IgD-negative memory B cell (primary cell): ENCODE measurements around the gene HMCES. TPM values are rescaled to one million over a fixed set of nuclear protein-coding genes. Genes with fewer than 3 reads are reported as not detected.

Experiments
- H3K27ac Mint-ChIP-seq, 3 donors: one replicate each; pipeline ENCODE4 v1.8.0; 2020 to 2022; ENCODE audit warnings: mild to moderate bottlenecking in 3 of 3, mixed read lengths in 3 of 3, moderate library complexity in 1 of 3
- H3K27me3 Mint-ChIP-seq: one replicate; pipeline ENCODE4 v1.8.0; 2021; ENCODE audit warnings: mixed read lengths
- H3K36me3 Mint-ChIP-seq: one replicate; pipeline ENCODE4 v1.8.0; 2020; ENCODE audit warnings: mild to moderate bottlenecking, mixed read lengths
- H3K4me1 Mint-ChIP-seq, 3 donors: one replicate each; pipeline ENCODE4 v1.8.0; 2020 to 2022; ENCODE audit warnings: mixed read lengths in 3 of 3, mild to moderate bottlenecking in 1 of 3
- H3K4me3 Mint-ChIP-seq, 4 donors: one replicate each; pipeline ENCODE4 v1.8.0; 2020 to 2022; ENCODE audit warnings: mild to moderate bottlenecking in 4 of 4, mixed read lengths in 4 of 4, moderate library complexity in 3 of 4
- H3K9me3 Mint-ChIP-seq, 3 donors: one replicate each; pipeline ENCODE4 v1.8.0; 2020 to 2021; ENCODE audit warnings: mixed read lengths in 3 of 3, mild to moderate bottlenecking in 1 of 3
- polyA plus RNA-seq: library from polyadenylated mRNA; unstranded; fragments of 300-500 nt; fragmentation: Illumina TruSeq; gene quantifications from one replicate; pipeline ENCODE4 v1.2.3, GENCODE V29; 2021

HMCES gene
- polyA plus RNA-seq, 1 donor from 2014 or later, result 40.1 TPM

DNA sequence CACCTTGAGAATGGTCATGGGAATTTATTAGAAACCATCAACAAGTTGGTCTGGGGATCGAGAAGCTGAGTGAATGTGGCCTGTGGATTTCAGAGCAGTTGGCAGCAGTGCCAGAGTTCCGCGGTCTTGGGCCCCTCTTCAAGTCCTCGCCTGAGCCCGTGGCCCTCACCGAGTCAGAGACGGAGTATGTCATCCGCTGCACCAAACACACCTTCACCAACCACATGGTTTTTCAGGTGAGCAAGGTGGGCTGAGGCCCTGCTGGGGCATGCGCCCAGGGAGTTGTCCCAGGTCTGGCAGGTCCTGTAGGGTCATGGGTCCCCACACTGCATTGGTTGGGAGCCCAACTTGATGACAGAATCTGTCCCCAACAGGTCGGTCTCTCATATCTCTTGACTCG, 7.0 kb upstream of the HMCES start:
- Mint-ChIP-seq H3K9me3 (no peaks in the 10 kb centered on the region), H3K4me1 (peaks cover 11 to 17% (median 16%) of the 10 kb centered on the region in 3 donors), H3K36me3 (peaks cover 5% of the 10 kb centered on the region), H3K4me3 (peak overlapping the region in 1 of 4 donors; percentile 39), H3K27me3 (no peaks in the 10 kb centered on the region), H3K27ac (no peak overlapping the region)

DNA sequence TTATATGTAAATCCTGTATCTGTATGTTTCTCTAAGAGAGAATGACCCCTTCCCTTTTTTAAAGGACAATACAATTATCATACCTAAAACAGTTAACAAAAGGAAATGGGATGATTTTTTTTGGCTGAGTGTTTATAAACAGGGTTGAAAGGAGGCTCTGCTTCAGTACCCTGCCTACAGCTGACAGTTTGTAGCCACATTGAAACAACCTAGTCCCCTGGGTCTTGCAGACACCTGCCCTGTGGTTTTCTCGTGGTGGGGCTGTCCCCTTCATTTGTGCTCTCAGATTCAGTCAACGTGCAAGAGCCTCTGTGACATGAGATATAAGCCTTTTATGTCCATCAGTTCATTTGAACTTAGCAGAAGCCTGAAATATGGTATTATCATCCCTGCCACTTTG, 2.3 kb upstream of the HMCES start:
- H3K9me3 Mint-ChIP-seq, result no peaks in the 10 kb centered on the region
- peak overlapping the region; percentile 36 to 86 (median 48) for H3K27ac Mint-ChIP-seq
- peaks cover 35 to 40% (median 36%) of the 10 kb centered on the region in 3 donors for H3K4me1 Mint-ChIP-seq
- H3K27me3 Mint-ChIP-seq, result peaks cover 9% of the 10 kb centered on the region
- H3K36me3 Mint-ChIP-seq, result peaks cover 2% of the 10 kb centered on the region
- H3K4me3 Mint-ChIP-seq, result peak overlapping the region; percentile 36 to 94 (median 64)

DNA sequence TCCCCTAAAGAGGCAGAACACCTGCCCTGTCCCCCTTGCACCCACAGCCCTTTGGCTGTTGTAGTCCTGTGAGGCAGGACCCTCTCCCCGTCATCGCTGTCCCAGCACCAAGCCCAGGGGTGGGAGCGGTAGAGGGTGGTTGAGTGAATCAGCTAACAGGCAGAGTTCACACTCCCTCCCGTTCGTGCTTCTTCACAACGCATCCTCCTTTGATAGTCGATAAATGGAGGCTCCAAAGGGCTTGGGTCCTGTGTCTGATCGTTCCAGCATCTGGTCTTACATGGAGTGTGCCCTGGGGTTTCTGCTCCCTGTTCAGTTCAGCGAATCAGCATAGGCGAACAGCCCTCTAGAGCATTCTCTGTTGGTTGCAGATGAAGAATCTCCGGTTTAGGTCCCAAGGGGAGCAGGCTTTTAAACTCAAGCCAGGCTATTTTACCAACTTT, 820 bp upstream of the HMCES start:
- H3K4me3 Mint-ChIP-seq, result peak overlapping the region; percentile 93 to 95 (median 94)
- H3K4me1 Mint-ChIP-seq, result peaks cover 46 to 52% (median 49%) of the 10 kb centered on the region in 3 donors
- no peaks in the 10 kb centered on the region for H3K9me3 Mint-ChIP-seq
- H3K27ac Mint-ChIP-seq, result peak overlapping the region in 2 of 3 donors; percentile 87
- peaks cover 10% of the 10 kb centered on the region for H3K27me3 Mint-ChIP-seq
- H3K36me3 Mint-ChIP-seq, result peaks cover 2% of the 10 kb centered on the region

DNA sequence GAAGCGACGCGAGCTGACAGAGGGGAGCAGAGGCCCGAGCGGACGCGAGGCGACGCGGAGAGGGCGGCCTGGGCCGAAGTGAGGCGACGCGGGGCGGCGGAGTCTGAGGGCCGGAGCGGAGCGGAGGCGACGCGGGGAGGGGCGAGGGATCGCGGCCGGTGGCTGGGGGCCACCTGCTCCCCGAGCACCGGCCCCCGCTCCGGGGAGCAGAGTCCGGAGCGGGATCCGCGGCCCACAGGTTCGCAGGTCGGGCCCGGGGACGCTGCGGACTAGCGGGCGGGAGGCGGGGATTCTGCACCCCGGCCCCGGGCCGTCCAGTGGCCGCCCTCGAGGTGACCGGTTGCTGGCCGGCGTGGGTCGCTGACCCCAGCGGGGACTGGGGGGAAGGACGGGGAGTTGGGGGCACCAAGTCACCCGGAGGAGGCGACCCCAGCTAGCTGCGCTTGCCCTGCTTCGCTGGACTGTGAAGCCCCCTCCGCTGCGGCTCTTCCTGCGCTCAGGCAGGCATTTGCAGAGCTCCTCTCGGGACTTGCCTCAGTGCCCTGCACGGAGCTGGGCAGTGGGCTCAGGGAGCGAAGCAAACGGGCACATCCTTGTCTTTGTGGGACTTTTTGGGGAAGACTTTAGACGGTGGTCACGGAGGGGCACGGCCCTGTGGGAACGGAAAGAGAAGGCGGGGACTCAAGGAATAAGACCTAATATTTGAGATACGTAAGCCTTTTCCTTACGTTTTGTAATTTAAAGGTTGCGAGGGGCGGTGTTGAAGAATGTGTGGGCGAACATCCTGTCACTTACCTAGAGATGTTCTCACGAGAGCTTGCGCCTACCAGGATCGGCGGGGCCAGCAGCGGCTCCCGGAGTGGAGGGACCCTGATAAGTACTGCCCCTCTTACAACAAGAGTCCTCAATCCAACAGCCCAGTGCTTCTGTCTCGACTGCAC, 566 bp downstream of the HMCES start:
- peaks cover 48 to 57% (median 51%) of the 10 kb centered on the region in 3 donors for H3K4me1 Mint-ChIP-seq
- no peaks in the 10 kb centered on the region for H3K9me3 Mint-ChIP-seq
- H3K4me3 Mint-ChIP-seq, result peak overlapping the region; percentile 93 to 97 (median 94)
- H3K27ac Mint-ChIP-seq, result peak overlapping the region; percentile 46 to 87 (median 70)
- H3K36me3 Mint-ChIP-seq, result peaks cover 2% of the 10 kb centered on the region
- H3K27me3 Mint-ChIP-seq, result peaks cover 13% of the 10 kb centered on the region

DNA sequence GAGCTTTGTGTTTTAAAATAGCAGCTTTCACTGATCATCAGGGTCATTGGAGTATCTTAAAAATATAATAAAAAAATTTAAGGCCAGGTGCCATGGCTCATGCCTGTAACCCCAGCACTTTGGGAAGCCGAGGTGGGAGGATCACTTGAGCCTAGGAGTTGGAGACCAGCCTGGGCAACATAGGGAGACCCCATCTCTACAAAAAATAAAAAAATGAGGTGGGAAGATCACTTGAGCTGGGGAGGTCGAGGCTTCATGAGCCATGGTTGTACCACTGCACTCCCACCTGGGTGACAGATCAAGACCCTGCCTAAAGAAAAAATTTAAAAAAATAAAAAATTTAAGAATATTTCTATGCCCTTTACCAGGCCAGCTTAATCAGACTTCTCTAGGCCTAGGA, 1.5 kb downstream of the HMCES start:
- no peaks in the 10 kb centered on the region for H3K9me3 Mint-ChIP-seq
- H3K4me1 Mint-ChIP-seq, result peaks cover 46 to 55% (median 51%) of the 10 kb centered on the region in 3 donors
- peaks cover 5% of the 10 kb centered on the region for H3K36me3 Mint-ChIP-seq
- peaks cover 14% of the 10 kb centered on the region for H3K27me3 Mint-ChIP-seq
- H3K27ac Mint-ChIP-seq, result no peak overlapping the region
- peak overlapping the region in 2 of 4 donors; percentile 91 for H3K4me3 Mint-ChIP-seq

DNA sequence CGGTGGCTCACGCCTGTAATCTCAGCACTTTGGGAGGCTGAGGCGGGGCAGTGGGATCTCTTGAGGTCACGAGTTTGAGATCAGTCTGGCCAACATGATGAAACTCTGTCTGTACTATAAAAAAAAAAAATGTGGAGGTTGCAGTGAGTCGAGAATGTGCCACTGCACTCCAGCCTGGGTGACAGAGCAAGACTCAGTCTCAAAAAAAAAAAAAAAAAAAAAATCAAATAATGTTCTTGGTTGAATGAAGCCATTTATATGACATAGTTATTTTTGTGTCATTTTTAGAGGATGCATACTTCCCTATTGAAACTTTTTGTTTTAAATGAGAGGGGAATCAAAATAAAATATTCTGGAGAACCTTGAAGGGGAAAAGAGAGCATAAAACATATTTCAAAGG, 3.1 kb downstream of the HMCES start:
- peak overlapping the region in 3 of 4 donors; percentile 22 to 94 (median 73) for H3K4me3 Mint-ChIP-seq
- H3K4me1 Mint-ChIP-seq, result peaks cover 31 to 42% (median 41%) of the 10 kb centered on the region in 3 donors
- no peaks in the 10 kb centered on the region for H3K9me3 Mint-ChIP-seq
- peak overlapping the region; percentile 65 to 82 (median 66) for H3K27ac Mint-ChIP-seq
- H3K27me3 Mint-ChIP-seq, result peaks cover 14% of the 10 kb centered on the region
- peaks cover 7% of the 10 kb centered on the region for H3K36me3 Mint-ChIP-seq

DNA sequence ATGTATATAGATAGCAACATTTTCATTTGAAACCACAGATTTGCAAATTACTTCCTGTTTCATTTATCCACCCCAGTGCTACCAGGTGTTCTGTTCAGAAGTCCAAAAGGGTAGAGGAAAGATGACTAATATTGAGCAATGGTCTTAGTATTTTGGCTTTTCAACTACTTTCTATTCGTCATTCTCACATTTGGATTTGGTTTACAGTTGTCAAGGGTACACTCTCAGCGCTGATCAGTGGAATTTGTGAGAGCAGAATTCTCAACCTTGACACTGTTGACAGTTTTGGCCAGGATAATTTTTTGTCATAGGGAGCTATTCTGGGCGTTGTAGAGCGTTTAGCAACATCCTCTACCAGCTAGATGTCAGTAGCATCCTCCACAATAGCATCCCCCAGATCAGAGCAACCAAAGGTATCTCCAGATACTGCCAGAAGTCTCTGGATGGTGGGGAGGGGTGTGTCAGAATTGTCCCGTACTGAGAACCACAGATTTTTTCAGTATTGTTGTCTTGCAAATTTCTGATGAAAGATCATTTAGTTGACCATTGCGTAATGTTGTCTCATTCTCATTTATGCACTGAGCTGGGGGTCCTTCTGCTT, 4.2 kb downstream of the HMCES start:
- peak overlapping the region; percentile 23 to 90 (median 65) for H3K27ac Mint-ChIP-seq
- peak overlapping the region; percentile 22 to 94 (median 76) for H3K4me3 Mint-ChIP-seq
- H3K27me3 Mint-ChIP-seq, result peaks cover 10% of the 10 kb centered on the region
- H3K36me3 Mint-ChIP-seq, result peaks cover 8% of the 10 kb centered on the region
- H3K9me3 Mint-ChIP-seq, result no peaks in the 10 kb centered on the region
- H3K4me1 Mint-ChIP-seq, result peaks cover 23 to 33% (median 31%) of the 10 kb centered on the region in 3 donors

DNA sequence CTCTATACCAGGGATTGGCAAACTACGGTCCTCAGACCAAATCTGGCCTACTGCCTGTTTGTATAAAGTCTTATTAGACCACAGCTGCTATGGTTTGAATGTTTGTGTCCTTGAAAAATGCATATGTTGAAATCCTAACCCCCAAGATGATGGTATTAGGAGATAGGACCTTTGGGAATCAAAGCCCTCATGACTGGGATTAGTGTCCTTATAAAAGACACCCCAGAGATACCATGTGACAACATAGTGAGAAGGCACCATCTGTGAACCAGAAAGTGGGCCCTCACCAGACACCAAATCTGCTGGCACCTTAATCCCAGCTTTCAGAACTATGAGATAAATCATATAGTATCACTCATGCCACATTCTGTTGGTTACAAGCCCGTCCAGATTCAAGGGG, 7.4 kb downstream of the HMCES start:
- Mint-ChIP-seq H3K27me3 (peaks cover 4% of the 10 kb centered on the region), H3K9me3 (no peaks in the 10 kb centered on the region), H3K36me3 (peaks cover 13% of the 10 kb centered on the region), H3K27ac (no peak overlapping the region), H3K4me1 (peaks cover 12 to 20% (median 18%) of the 10 kb centered on the region in 3 donors), H3K4me3 (no peak overlapping the region)

DNA sequence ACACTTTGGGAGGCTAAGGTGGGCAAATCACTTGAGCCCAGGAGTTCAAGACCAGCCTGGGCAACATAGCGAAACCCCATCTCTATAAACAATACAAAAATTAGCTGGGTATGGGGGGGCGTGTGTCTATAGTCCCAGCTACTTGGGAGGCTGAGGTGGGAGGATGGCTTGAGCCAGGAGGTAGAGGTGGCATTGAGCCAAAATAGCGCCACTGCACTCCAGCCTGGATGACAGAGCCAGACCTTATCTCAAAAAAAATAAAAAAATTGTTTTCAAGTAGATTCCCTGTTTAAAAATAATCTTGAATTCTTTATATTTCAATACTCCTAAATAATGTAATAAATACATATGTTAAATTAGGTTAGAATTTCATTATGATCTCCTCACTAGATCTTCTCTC, 9.8 kb downstream of the HMCES start:
- no peaks in the 10 kb centered on the region for H3K9me3 Mint-ChIP-seq
- peaks cover 16% of the 10 kb centered on the region for H3K36me3 Mint-ChIP-seq
- H3K27me3 Mint-ChIP-seq, result peaks cover 1% of the 10 kb centered on the region
- no peak overlapping the region for H3K4me3 Mint-ChIP-seq
- no peak overlapping the region for H3K27ac Mint-ChIP-seq
- peaks cover 0 to 2% (median 0%) of the 10 kb centered on the region in 3 donors for H3K4me1 Mint-ChIP-seq

DNA sequence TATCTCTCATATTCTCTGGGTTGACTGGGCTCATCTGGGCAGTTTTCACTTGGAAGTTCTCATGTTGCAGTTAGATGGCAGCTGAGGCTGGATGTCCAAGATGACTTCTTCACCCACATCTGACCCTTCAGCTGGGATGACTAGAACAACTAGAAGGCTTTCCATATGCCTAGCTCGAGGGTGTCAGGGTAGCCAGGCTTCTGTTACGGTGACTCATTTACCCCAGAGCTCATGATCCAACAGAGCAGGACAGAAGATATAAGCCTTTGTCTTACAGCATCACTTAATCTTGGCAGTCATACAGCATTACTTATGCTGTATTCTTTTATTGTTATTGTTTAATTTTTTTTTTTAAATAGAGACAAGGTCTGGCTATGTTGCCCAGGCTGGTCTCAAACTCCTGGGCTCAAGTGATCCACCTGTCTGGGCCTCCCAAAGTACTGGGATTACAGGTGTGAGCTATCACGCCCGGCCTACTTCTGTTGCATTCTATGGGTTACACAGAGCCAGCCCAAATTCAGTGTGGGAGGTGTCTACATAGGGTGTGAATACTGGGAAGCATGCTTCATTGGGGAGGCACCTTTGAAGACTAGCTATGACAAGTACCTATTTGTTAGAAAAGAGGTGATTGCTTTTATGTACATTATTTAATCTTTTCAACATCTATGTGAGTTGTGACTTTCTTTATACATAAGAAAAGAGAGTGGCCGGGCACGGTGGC, 10.7 kb downstream of the HMCES start:
- Mint-ChIP-seq H3K9me3 (no peaks in the 10 kb centered on the region), H3K4me3 (no peak overlapping the region), H3K27ac (no peak overlapping the region), H3K36me3 (peaks cover 17% of the 10 kb centered on the region), H3K27me3 (peaks cover 3% of the 10 kb centered on the region), H3K4me1 (peaks cover 0 to 2% (median 0%) of the 10 kb centered on the region in 3 donors)

DNA sequence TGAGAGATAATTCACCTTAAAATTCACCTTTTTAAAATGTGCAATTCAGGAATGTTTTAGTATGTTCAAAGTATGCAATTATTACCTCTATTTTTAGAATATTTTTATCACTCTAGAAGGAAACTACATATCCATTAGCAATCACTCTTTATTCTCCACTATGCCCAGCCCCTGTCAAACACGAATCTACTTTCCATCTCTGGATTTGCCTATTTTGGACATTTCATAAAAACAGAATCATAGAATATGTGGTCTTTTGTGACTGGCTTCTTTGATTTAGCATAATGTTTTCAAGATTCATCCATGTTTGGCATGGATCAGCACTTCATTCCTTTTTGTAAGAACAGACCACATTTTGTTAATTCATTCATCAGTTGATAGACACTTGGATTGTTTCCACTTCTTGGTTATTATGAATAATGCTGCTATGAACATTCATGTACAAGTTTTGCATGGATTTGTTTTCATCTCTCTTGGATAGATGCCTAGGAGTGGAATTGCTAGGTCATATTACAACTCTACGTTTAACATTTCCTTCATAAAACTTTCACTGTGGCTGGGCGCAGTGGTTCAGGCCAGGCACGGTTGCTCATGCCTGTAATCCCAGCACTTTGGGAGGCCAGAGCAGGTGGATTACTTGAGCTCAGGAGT, 12.7 kb downstream of the HMCES start:
- Mint-ChIP-seq H3K9me3 (no peaks in the 10 kb centered on the region), H3K27me3 (peaks cover 3% of the 10 kb centered on the region), H3K4me1 (peaks cover 0 to 2% (median 0%) of the 10 kb centered on the region in 3 donors), H3K36me3 (peaks cover 16% of the 10 kb centered on the region), H3K27ac (no peak overlapping the region), H3K4me3 (no peak overlapping the region)

DNA sequence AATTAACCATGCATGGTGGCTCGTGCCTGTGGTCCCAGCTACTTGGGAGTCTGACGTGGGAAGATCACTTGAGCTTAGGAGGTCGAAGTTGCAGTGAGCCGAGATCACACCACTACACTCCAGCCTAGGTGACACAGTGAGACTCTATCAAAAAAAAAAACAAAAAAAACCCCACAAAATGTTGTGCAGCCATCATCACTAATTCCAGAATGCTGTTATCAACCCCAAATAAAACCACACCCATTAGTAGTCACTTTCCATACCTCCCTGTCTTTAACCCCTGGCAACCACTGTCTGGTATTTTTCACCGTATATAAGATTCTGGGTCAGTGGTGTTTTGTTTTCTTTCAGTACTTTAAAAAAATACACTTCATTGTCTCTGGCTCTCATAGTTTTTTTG, 16.6 kb downstream of the HMCES start:
- Mint-ChIP-seq H3K27me3 (peaks cover 3% of the 10 kb centered on the region), H3K4me3 (no peak overlapping the region), H3K27ac (no peak overlapping the region), H3K36me3 (peaks cover 14% of the 10 kb centered on the region), H3K4me1 (peaks cover 0 to 2% (median 0%) of the 10 kb centered on the region in 3 donors), H3K9me3 (no peaks in the 10 kb centered on the region)

DNA sequence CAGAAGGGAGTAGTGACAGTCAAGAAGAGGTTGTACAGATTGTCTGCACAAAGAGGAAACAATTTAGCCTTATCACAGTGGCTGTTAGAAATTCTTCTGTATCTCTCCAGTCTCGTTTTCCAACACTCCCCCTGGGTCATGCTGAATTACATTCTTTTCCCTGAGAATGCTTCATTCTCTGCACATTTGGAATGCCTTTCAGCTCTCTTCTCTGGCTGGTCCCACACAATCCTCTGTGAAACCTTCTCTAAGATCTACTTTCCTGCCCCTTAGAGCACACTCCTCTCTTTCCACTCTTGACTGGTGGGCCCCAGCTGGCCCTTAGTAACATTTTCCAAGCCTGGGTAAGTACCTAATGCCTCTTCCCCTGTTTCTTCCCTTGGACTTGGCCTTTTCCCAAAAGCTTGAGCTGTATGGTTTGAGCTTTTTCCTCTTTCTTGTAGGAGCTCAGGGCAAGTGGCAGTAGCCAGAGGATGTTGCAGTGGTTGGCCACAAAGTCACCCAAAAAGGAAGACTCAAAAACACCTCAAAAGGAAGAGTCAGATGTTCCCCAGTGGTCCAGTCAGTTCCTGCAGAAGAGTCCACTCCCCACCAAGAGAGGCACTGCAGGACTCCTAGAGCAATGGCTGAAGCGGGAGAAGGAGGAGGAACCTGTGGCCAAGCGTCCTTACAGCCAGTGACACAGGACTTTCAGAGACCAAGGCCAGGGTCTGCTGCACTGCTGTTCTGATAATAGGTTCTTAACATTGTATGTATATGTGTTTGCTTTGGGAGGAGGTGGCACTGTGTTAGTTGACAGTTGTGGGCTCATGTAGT, 25.7 kb downstream of the HMCES start:
- peaks cover 4% of the 10 kb centered on the region for H3K27me3 Mint-ChIP-seq
- H3K4me3 Mint-ChIP-seq, result peak overlapping the region in 3 of 4 donors; percentile 17 to 50 (median 33)
- no peaks in the 10 kb centered on the region for H3K9me3 Mint-ChIP-seq
- peaks cover 16 to 20% (median 17%) of the 10 kb centered on the region in 3 donors for H3K4me1 Mint-ChIP-seq
- H3K27ac Mint-ChIP-seq, result peak overlapping the region in 1 of 3 donors; percentile 80
- peaks cover 4% of the 10 kb centered on the region for H3K36me3 Mint-ChIP-seq

DNA sequence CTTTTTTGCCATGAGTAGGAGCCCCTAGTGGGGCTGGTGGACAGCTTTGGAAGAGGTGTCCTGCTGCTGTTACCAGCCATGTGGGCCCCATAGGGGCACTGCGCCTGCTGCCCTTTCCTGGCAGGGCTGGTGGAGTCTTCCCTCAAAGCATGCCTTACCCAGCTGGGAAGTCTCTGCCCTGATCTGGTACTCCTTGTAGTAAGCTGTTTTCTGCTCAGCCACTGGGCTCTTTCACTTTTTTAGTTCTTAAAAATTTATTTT, 26.2 kb downstream of the HMCES start:
- H3K4me3 Mint-ChIP-seq, result peak overlapping the region in 2 of 4 donors; percentile 17 to 50
- H3K9me3 Mint-ChIP-seq, result no peaks in the 10 kb centered on the region
- H3K4me1 Mint-ChIP-seq, result peaks cover 16 to 20% (median 17%) of the 10 kb centered on the region in 3 donors
- H3K36me3 Mint-ChIP-seq, result peaks cover 4% of the 10 kb centered on the region
- H3K27me3 Mint-ChIP-seq, result peaks cover 4% of the 10 kb centered on the region
- H3K27ac Mint-ChIP-seq, result no peak overlapping the region
